Neural crest cell (in vitro differentiated cells): Measurements from ENCODE around the gene CENPX. TPM values are rescaled to one million over a fixed set of nuclear protein-coding genes. Genes with fewer than 3 reads are reported as not detected.

Experiments
- DNase-seq: peaks from one replicate; pipeline ENCODE4 v3.0.0; 2021; ENCODE audit warnings: low read depth, mixed read lengths, low spot score
- H3K27ac Mint-ChIP-seq: one replicate; pipeline ENCODE4 v1.8.0; 2021; ENCODE audit warnings: mild to moderate bottlenecking, mixed read lengths; ENCODE audit not compliant: unreplicated experiment
- H3K27me3 Mint-ChIP-seq: 2 replicates; pipeline ENCODE4 v1.8.0; 2021; ENCODE audit warnings: low read depth, mild to moderate bottlenecking, mixed read lengths
- H3K36me3 Mint-ChIP-seq: 2 replicates; pipeline ENCODE4 v1.8.0; 2021; ENCODE audit warnings: low read depth, mild to moderate bottlenecking, mixed read lengths
- H3K4me1 Mint-ChIP-seq: 2 replicates; pipeline ENCODE4 v1.8.0; 2021; ENCODE audit warnings: mixed read lengths
- H3K4me3 Mint-ChIP-seq: one replicate; pipeline ENCODE4 v1.8.0; 2021; ENCODE audit warnings: mild to moderate bottlenecking, mixed read lengths
- H3K9me3 Mint-ChIP-seq: 2 replicates; pipeline ENCODE4 v1.8.0; 2021; ENCODE audit warnings: mixed read lengths
- total RNA-seq: library from RNA; stranded (reverse); gene quantifications from 2 replicates; pipeline ENCODE4 v1.2.1, GENCODE V29; 2021
- TF ChIP-seq, protein P1 (sequence below): fragments of 200-600 bp; sonication (generic); conservative IDR thresholded peaks from 2 replicates; pipeline ENCODE4 v1.5.0; 2021; ENCODE audit warnings: antibody characterized with exemption, mild to moderate bottlenecking

CENPX gene
- total RNA-seq, 1 donor from 2014 or later: 135 TPM

DNA sequence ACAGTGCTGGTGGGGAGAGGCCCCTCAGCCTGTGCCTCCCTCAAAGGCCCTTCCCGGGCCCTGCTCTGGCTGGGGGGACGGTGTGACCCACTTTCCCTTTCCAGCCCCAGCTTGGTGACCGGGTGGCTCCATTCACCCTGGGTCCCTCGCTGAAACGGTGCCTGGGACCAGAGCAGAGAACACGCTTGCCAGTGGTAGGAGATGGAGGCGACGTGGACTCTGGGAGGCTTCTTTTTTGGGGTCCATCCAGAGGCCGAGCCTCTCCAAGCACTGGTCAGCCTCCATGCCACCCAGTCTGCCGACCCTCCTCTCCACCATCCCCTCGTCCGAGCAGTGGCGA is 7.7 kb downstream of the CENPX start:
- H3K4me1 Mint-ChIP-seq: peaks cover 7% of the 10 kb centered on the region
- H3K4me3 Mint-ChIP-seq: no peak overlapping the region
- TF ChIP-seq, protein P1, sequence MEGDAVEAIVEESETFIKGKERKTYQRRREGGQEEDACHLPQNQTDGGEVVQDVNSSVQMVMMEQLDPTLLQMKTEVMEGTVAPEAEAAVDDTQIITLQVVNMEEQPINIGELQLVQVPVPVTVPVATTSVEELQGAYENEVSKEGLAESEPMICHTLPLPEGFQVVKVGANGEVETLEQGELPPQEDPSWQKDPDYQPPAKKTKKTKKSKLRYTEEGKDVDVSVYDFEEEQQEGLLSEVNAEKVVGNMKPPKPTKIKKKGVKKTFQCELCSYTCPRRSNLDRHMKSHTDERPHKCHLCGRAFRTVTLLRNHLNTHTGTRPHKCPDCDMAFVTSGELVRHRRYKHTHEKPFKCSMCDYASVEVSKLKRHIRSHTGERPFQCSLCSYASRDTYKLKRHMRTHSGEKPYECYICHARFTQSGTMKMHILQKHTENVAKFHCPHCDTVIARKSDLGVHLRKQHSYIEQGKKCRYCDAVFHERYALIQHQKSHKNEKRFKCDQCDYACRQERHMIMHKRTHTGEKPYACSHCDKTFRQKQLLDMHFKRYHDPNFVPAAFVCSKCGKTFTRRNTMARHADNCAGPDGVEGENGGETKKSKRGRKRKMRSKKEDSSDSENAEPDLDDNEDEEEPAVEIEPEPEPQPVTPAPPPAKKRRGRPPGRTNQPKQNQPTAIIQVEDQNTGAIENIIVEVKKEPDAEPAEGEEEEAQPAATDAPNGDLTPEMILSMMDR: no peak
- no peaks in the 10 kb centered on the region for H3K36me3 Mint-ChIP-seq
- DNase-seq: no peak
- no peak overlapping the region for H3K27ac Mint-ChIP-seq
- H3K27me3 Mint-ChIP-seq: peaks cover 3% of the 10 kb centered on the region
- no peaks in the 10 kb centered on the region for H3K9me3 Mint-ChIP-seq

GRCh38 chr17:82014432-82014831 is 8.2 kb downstream of the CENPX start:
- TF ChIP-seq, protein P1: no peak
- H3K27me3 Mint-ChIP-seq: peaks cover 3% of the 10 kb centered on the region
- H3K36me3 Mint-ChIP-seq: no peaks in the 10 kb centered on the region
- H3K4me3 Mint-ChIP-seq: no peak overlapping the region
- H3K27ac Mint-ChIP-seq: no peak overlapping the region
- H3K4me1 Mint-ChIP-seq: peaks cover 7% of the 10 kb centered on the region
- no peaks in the 10 kb centered on the region for H3K9me3 Mint-ChIP-seq
- DNase-seq: no peak

- Mint-ChIP-seq H3K36me3 (no peaks in the 10 kb centered on the region), H3K27ac (peak overlapping the region; percentile 57), H3K4me1 (peaks cover 7% of the 10 kb centered on the region), H3K9me3 (no peaks in the 10 kb centered on the region), H3K27me3 (peaks cover 3% of the 10 kb centered on the region), H3K4me3 (no peak overlapping the region)
- DNase-seq: no peak
- TF ChIP-seq, protein P1: no peak
Measured at GRCh38 chr17:82013772-82014321, 8.8 kb downstream of the CENPX start.

- Mint-ChIP-seq H3K27ac (peak overlapping the region; percentile 19), H3K27me3 (peaks cover under 1% of the 10 kb centered on the region), H3K36me3 (no peaks in the 10 kb centered on the region), H3K4me1 (peaks cover 7% of the 10 kb centered on the region), H3K4me3 (peak overlapping the region; percentile 81), H3K9me3 (no peaks in the 10 kb centered on the region)
- TF ChIP-seq, protein P1: no peak
- no peak for DNase-seq
Measured at GRCh38 chr17:82013341-82013740, 9.3 kb downstream of the CENPX start.

- Mint-ChIP-seq H3K27me3 (no peaks in the 10 kb centered on the region), H3K27ac (peak overlapping the region; percentile 67), H3K36me3 (no peaks in the 10 kb centered on the region), H3K4me3 (peak overlapping the region; percentile 81), H3K9me3 (no peaks in the 10 kb centered on the region), H3K4me1 (peaks cover 7% of the 10 kb centered on the region)
- TF ChIP-seq, protein P1: no peak
- DNase-seq: no peak
Measured at GRCh38 chr17:82012640-82013295, 9.9 kb downstream of the CENPX start.
